Esophagus squamous epithelium (tissue), 5 donors: ENCODE results near the gene EGF. TPM values are rescaled to one million over a fixed set of nuclear protein-coding genes. Genes with fewer than 3 reads are reported as not detected.
"Not testable (repeated sequence)": the region's sequence is repeated elsewhere in the genome, so short reads cannot be mapped to it uniquely, and the experiment has no call there.

ENCODE experiments used
- DNase-seq: peaks from one replicate; lab custom pipeline; 2025; lab: John Stamatoyannopoulos, UW
- H3K27ac ChIP-seq, 4 donors: fragments of 200-600 bp; sonication (generic); one replicate each; pipeline ENCODE4 v1.5.1; 2016 to 2019; ENCODE audit warnings: mild to moderate bottlenecking in 1 of 4
- H3K27me3 ChIP-seq, 4 donors: fragments of 200-600 bp; sonication (generic); 1 replicate in 3 of 4; 2 replicates in 1 of 4; pipeline versions ENCODE4 v1.5.1 to v1.6.0; 2017 to 2021; ENCODE audit warnings: antibody characterized with exemption in 1 of 4
- H3K36me3 ChIP-seq, 3 donors: fragments of 200-600 bp; sonication (generic); one replicate each; pipeline ENCODE4 v1.5.1; 2016 to 2019
- H3K4me1 ChIP-seq, 3 donors: fragments of 200-600 bp; sonication (generic); one replicate each; pipeline ENCODE4 v1.5.1; 2017 to 2019
- H3K4me3 ChIP-seq, 4 donors: fragments of 200-600 bp; sonication (generic); 1 replicate in 3 of 4; 2 replicates in 1 of 4; pipeline ENCODE4 v1.5.1; 2016 to 2019; ENCODE audit warnings: mild to moderate bottlenecking in 2 of 4, moderate library complexity in 1 of 4
- H3K9me3 ChIP-seq, 3 donors: fragments of 200-600 bp; sonication (generic); one replicate each; pipeline ENCODE4 v1.5.1; 2016 to 2019
- CTCF ChIP-seq, 6 experiments: fragments of 450-650 bp in 4 of 6; fragments of 200-600 bp in 2 of 6; sonication (generic) in 2 of 6; IDR thresholded peaks; one replicate each; pipeline ENCODE4 v1.5.1; 2016 to 2019; ENCODE audit warnings: antibody characterized with exemption in 6 of 6, mild to moderate bottlenecking in 4 of 6, moderate library complexity in 4 of 6
- POLR2A ChIP-seq, 4 donors: fragments of 450-650 bp; IDR thresholded peaks; one replicate each; pipeline ENCODE4 v1.6.1; 2017; ENCODE audit warnings: antibody characterized with exemption in 4 of 4, mild to moderate bottlenecking in 4 of 4, moderate library complexity in 3 of 4
- WGBS, 2 donors: methylation state at CpG; one replicate each; pipeline ENCODE4 v1.1.5; 2018; 5-methylcytosine and 5-hydroxymethylcytosine counted together
- intact Hi-C: fragments of 100-400 bp; cut with DNase I; formaldehyde crosslinking; loops from one replicate; pipeline ENCODE4 v1.15.0; 2022
- total RNA-seq, 4 donors: library from RNA; depleted of rRNA; stranded (reverse); fragments of >200 nt; gene quantifications; one replicate each; pipeline ENCODE4 v1.1.0, GENCODE V29; 2016
- donor health status: DM: yes; HTN: yes; CAD: no.

The EGF gene
- total RNA-seq, 4 donors from 2014 or later = 0.19 to 0.70 (median 0.47) TPM

- no peak overlapping the region for H3K4me3 ChIP-seq
- H3K27ac ChIP-seq = no peak overlapping the region
- no peaks in the 10 kb centered on the region for H3K4me1 ChIP-seq
- intact Hi-C loops = no loop called here
- no peaks in the 10 kb centered on the region for H3K36me3 ChIP-seq
- DNase-seq = no peak
- WGBS, 2 donors = 86 to 88% methylated on average over 3 of the region's 3 CpGs
- TF ChIP-seq CTCF (IDR thresholded peaks at IDR 0.05) = no peak
- TF ChIP-seq POLR2A (IDR thresholded peaks at IDR 0.05) = no peak
- H3K27me3 ChIP-seq = no peaks in the 10 kb centered on the region
- no peaks in the 10 kb centered on the region for H3K9me3 ChIP-seq
These were observed 113.0 kb downstream of the EGF start for GRCh38 chr4:110025718-110026117.

DNA sequence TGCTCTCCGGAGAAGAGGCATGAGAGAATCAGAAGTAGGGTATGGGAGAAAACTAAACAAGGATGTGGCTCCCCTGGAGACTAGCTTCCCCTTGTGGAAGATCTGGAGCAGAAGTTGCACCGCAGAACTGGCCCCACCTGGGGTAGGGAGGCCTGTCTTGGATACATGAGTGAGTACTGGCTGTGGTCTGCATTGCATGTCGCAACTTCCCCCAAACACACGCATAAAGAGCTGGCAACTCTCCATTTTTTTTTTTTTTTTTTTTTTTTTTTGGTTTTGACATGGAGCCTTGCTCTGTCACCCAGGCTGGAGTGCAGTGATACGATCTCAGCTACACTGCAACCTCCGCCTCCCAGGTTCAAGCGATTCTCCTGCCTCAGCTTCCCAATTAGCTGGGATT is 119.9 kb downstream of the EGF start:
- Histone ChIP-seq H3K27me3 (peaks cover 0 to 9% (median 0%) of the 10 kb centered on the region in 4 donors), H3K9me3 (no peaks in the 10 kb centered on the region), H3K36me3 (no peaks in the 10 kb centered on the region), H3K4me1 (no peaks in the 10 kb centered on the region), H3K27ac (no peak overlapping the region), H3K4me3 (no peak overlapping the region)
- TF ChIP-seq POLR2A (IDR thresholded peaks at IDR 0.05) (no peak), CTCF (IDR thresholded peaks at IDR 0.05) (no peak)
- DNase-seq = no peak
- intact Hi-C loops = no loop called here
- WGBS, 2 donors = 61 to 74% methylated on average over 7 of the region's 7 CpGs

DNA sequence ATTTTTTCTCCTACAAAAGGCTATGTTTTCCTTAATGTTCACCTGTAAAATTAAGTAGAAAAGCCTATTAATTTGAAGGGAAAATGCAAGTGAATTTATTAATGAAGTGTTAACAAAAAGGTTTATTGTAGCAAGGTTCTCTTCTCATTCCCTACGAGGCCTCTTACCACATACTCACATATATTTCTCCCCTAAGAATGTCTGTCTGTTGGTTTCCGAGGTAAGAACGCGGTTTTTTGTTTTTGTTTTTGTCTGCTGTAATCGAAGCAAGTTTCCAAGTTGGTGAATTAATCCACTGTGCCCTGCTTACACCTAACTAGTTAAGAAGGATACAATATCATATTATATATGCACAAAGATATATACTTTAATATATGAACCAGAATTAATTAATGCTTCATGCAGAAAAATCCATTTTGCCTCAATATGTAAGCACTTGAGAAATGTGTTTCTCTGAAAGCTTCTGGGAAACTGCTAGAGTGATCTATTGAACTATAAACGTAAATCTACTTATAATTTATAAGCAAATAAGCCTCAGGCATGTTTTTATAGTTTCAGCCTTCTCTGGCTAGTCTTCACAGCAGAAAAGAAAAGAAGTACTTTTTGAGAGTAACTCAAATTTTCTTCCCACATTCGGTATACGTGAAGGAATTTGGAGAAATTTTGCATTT is 120.8 kb downstream of the EGF start:
- peaks cover 0 to 12% (median 0%) of the 10 kb centered on the region in 4 donors for H3K27me3 ChIP-seq
- no peaks in the 10 kb centered on the region for H3K9me3 ChIP-seq
- H3K4me1 ChIP-seq = no peaks in the 10 kb centered on the region
- no peaks in the 10 kb centered on the region for H3K36me3 ChIP-seq
- intact Hi-C loops = no loop called here
- H3K27ac ChIP-seq = no peak overlapping the region
- TF ChIP-seq CTCF (IDR thresholded peaks at IDR 0.05) (no peak), POLR2A (IDR thresholded peaks at IDR 0.05) (no peak)
- WGBS, 2 donors = 40 to 43% methylated on average over 8 of the region's 8 CpGs
- DNase-seq = no peak
- H3K4me3 ChIP-seq = no peak overlapping the region

- no peaks in the 10 kb centered on the region for H3K9me3 ChIP-seq
- no peak for DNase-seq
- peaks cover 0 to 12% (median 0%) of the 10 kb centered on the region in 4 donors for H3K27me3 ChIP-seq
- intact Hi-C loops = no loop called here
- no peak overlapping the region for H3K27ac ChIP-seq
- no peaks in the 10 kb centered on the region for H3K4me1 ChIP-seq
- H3K4me3 ChIP-seq = no peak overlapping the region
- no peaks in the 10 kb centered on the region for H3K36me3 ChIP-seq
- 33 to 52% methylated on average over 3 of the region's 3 CpGs for WGBS, 2 donors
- TF ChIP-seq POLR2A (IDR thresholded peaks at IDR 0.05) (no peak), CTCF (IDR thresholded peaks at IDR 0.05) (no peak)
These were observed 121.3 kb downstream of the EGF start for GRCh38 chr4:110034026-110034393.

GRCh38 chr4:110039164-110039563 is 126.5 kb downstream of the EGF start:
- intact Hi-C loops, H3K4me3 ChIP-seq, H3K27ac ChIP-seq, H3K9me3 ChIP-seq, H3K36me3 ChIP-seq, DNase-seq, H3K4me1 ChIP-seq: not testable (repeated sequence)
- WGBS, 2 donors = 88 to 94% methylated on average over 10 to 11 of the region's 11 CpGs
- H3K27me3 ChIP-seq = peaks cover 0 to 12% (median 0%) of the 10 kb centered on the region in 4 donors
